H1 (cell line): ENCODE data around the gene CALR. TPM values are rescaled to one million over a fixed set of nuclear protein-coding genes. Genes with fewer than 3 reads are reported as not detected.

Experiments
- CTCF ChIA-PET: fragments of 300-600 bp; sonication (Branson Sonifier 250); formaldehyde crosslinking; loops from one replicate; lab custom pipeline; 2021; ENCODE audit not compliant: partially characterized antibody; lab: Charles Lee
- POLR2A ChIA-PET: fragments of 300-600 bp; sonication (Branson Sonifier 250); formaldehyde crosslinking; loops from one replicate; lab custom pipeline; 2021; ENCODE audit warnings: inconsistent platforms; ENCODE audit not compliant: partially characterized antibody; lab: Charles Lee
- DNase-seq, 2 experiments: peaks; one replicate each; pipeline versions ENCODE4 v3.0.0 to v3.0.0-alpha.2; 2010 to 2022; ENCODE audit warnings: low spot score in 2 of 2, low read depth in 1 of 2, mixed read lengths in 1 of 2
- FAIRE-seq: peaks from 2 replicates; lab custom pipeline; 2011; peaks lifted over from hg19 to GRCh38; lab: Jason Lieb, UNC
- H2AFZ ChIP-seq: 2 replicates; pipeline ENCODE4 v1.8.1; 2012; ENCODE audit warnings: low read length, inconsistent platforms
- H2AK5ac ChIP-seq: 2 replicates; pipeline ENCODE4 v1.6.1; 2013; ENCODE audit warnings: low read depth, low read length
- H2BK120ac ChIP-seq: replicated peaks from 2 replicates; pipeline ENCODE3; 2013; ENCODE audit warnings: low read depth, low read length, inconsistent platforms
- H2BK12ac ChIP-seq: 2 replicates; pipeline ENCODE4 v1.6.1; 2013; ENCODE audit warnings: low read depth, low read length
- H2BK15ac ChIP-seq: 2 replicates; pipeline ENCODE4 v1.6.1; 2013; ENCODE audit warnings: low read length
- H2BK20ac ChIP-seq: 2 replicates; pipeline ENCODE4 v1.6.1; 2013; ENCODE audit warnings: low read length
- H2BK5ac ChIP-seq: 2 replicates; pipeline ENCODE4 v1.6.1; 2013; ENCODE audit warnings: low read depth, low read length
- H3K14ac ChIP-seq: 2 replicates; pipeline ENCODE4 v1.6.1; 2013; ENCODE audit warnings: inconsistent platforms; ENCODE audit not compliant: insufficient read length
- H3K18ac ChIP-seq: 2 replicates; pipeline ENCODE4 v1.6.1; 2013; ENCODE audit warnings: low read length; ENCODE audit errors: extremely low read depth
- H3K23ac ChIP-seq: 2 replicates; pipeline ENCODE4 v1.6.1; 2013; ENCODE audit warnings: inconsistent platforms; ENCODE audit not compliant: insufficient read length
- H3K23me2 ChIP-seq: 2 replicates; pipeline ENCODE4 v1.6.1; 2013; ENCODE audit warnings: low read depth, low read length
- H3K27ac ChIP-seq: 2 replicates; pipeline ENCODE4 v1.6.1; 2011; ENCODE audit warnings: low read depth, low read length, inconsistent platforms
- H3K27me3 ChIP-seq, 4 experiments: replicated peaks in 1 of 4; 1 replicate in 1 of 4; 2 replicates in 3 of 4; pipeline versions ENCODE4 v1.6.1 to v1.8.1; 2011 to 2013; ENCODE audit warnings: low read length in 3 of 4, mild to moderate bottlenecking in 3 of 4, inconsistent platforms in 2 of 4, mixed read lengths in 2 of 4, moderate library complexity in 1 of 4; ENCODE audit not compliant: control insufficient read depth in 3 of 4, insufficient read depth in 3 of 4; ENCODE audit errors: extremely low read depth in 1 of 4
- H3K36me3 ChIP-seq, 4 experiments: 2 replicates each; pipeline versions ENCODE4 v1.6.1 to v1.8.1; 2011 to 2013; ENCODE audit warnings: mild to moderate bottlenecking in 4 of 4, low read length in 3 of 4, moderate library complexity in 2 of 4, control low read depth in 1 of 4, inconsistent platforms in 1 of 4; ENCODE audit not compliant: insufficient read depth in 4 of 4, control insufficient read depth in 2 of 4
- H3K4ac ChIP-seq: replicated peaks from 2 replicates; pipeline ENCODE3; 2013; ENCODE audit warnings: low read length, low read depth, mixed read lengths, inconsistent platforms; ENCODE audit not compliant: insufficient read length
- H3K4me1 ChIP-seq, 4 experiments: replicated peaks in 1 of 4; 1 replicate in 1 of 4; 2 replicates in 3 of 4; pipeline versions ENCODE4 v1.6.1 to v1.8.1; 2011 to 2013; ENCODE audit warnings: low read length in 3 of 4, inconsistent platforms in 2 of 4, mixed read lengths in 1 of 4; ENCODE audit not compliant: insufficient read depth in 4 of 4, control insufficient read depth in 3 of 4
- H3K4me2 ChIP-seq, 2 experiments: 2 replicates each; pipeline versions ENCODE4 v1.6.1 to v1.8.1; 2011 to 2013; ENCODE audit warnings: low read depth in 2 of 2, low read length in 2 of 2, control low read depth in 1 of 2, inconsistent platforms in 1 of 2, mild to moderate bottlenecking in 1 of 2; ENCODE audit not compliant: insufficient read depth in 1 of 2
- H3K4me3 ChIP-seq, 4 experiments: fragments of 200-600, 300-600 bp in 1 of 4; sonication (generic), shearing (Covaris generic), sonication (Bioruptor Twin) in 1 of 4; 2 replicates each; pipeline versions ENCODE4 v1.5.1 to v1.8.1; 2011 to 2016; ENCODE audit warnings: low read length in 4 of 4, low read depth in 3 of 4, control low read depth in 2 of 4, inconsistent platforms in 2 of 4, mild to moderate bottlenecking in 2 of 4, mixed read lengths in 1 of 4, moderate library complexity in 1 of 4; ENCODE audit not compliant: insufficient read depth in 2 of 4; ENCODE audit errors: extremely low read depth in 1 of 4
- H3K56ac ChIP-seq: replicated peaks from 2 replicates; pipeline ENCODE3; 2013; ENCODE audit warnings: low read depth, mild to moderate bottlenecking, mixed read lengths, low read length, inconsistent platforms; ENCODE audit not compliant: insufficient read length
- H3K79me1 ChIP-seq: 2 replicates; pipeline ENCODE4 v1.6.1; 2013; ENCODE audit warnings: low read depth, low read length, control low read depth
- H3K79me2 ChIP-seq, 2 experiments: 2 replicates each; pipeline versions ENCODE4 v1.6.1 to v1.8.1; 2012 to 2013; ENCODE audit warnings: low read length in 2 of 2, mild to moderate bottlenecking in 2 of 2, inconsistent platforms in 1 of 2; ENCODE audit not compliant: insufficient read depth in 2 of 2, control insufficient read depth in 1 of 2
- H3K9ac ChIP-seq, 4 experiments: replicated peaks in 1 of 4; 1 replicate in 1 of 4; 2 replicates in 3 of 4; pipeline versions ENCODE4 v1.6.1 to v1.8.1; 2011 to 2013; ENCODE audit warnings: low read depth in 3 of 4, low read length in 3 of 4, control low read depth in 2 of 4, mild to moderate bottlenecking in 2 of 4, moderate library complexity in 2 of 4, inconsistent platforms in 1 of 4; ENCODE audit errors: extremely low read depth in 1 of 4
- H3K9me3 ChIP-seq, 2 experiments: 2 replicates each; pipeline versions ENCODE4 v1.6.1 to v1.8.1; 2012 to 2013; ENCODE audit warnings: mild to moderate bottlenecking in 2 of 2, moderate library complexity in 2 of 2, control low read depth in 1 of 2, inconsistent platforms in 1 of 2, low read depth in 1 of 2, low read length in 1 of 2, mixed read lengths in 1 of 2; ENCODE audit not compliant: insufficient read depth in 2 of 2
- H4K20me1 ChIP-seq, 2 experiments: replicated peaks in 1 of 2; 2 replicates each; pipeline versions ENCODE3 to v1.8.1; 2011 to 2013; ENCODE audit warnings: inconsistent platforms in 2 of 2, low read length in 2 of 2, mild to moderate bottlenecking in 1 of 2; ENCODE audit not compliant: insufficient read depth in 2 of 2, control insufficient read depth in 1 of 2
- H4K5ac ChIP-seq: 2 replicates; pipeline ENCODE4 v1.6.1; 2013; ENCODE audit warnings: low read length, low read depth, mixed read lengths, inconsistent platforms; ENCODE audit not compliant: insufficient read length
- H4K8ac ChIP-seq: 2 replicates; pipeline ENCODE4 v1.8.0; 2013; ENCODE audit warnings: mild to moderate bottlenecking, moderate library complexity, low read length, inconsistent platforms; ENCODE audit not compliant: insufficient read depth; ENCODE audit errors: extremely low read depth
- H4K91ac ChIP-seq: replicated peaks from 2 replicates; pipeline ENCODE3; 2013; ENCODE audit warnings: low read length, mixed read lengths, inconsistent platforms; ENCODE audit not compliant: insufficient read length
- FOSL1 ChIP-seq: IDR thresholded peaks from 2 replicates; pipeline ENCODE4 v1.6.1; 2011; ENCODE audit warnings: mild to moderate bottlenecking, low read depth, low read length, moderate library complexity; ENCODE audit not compliant: insufficient read depth
- MAFK ChIP-seq: IDR thresholded peaks from 2 replicates; pipeline ENCODE4 v1.6.1; 2012; ENCODE audit warnings: low read depth, mild to moderate bottlenecking, improper control_type of control experiment, low read length
- RNF2 ChIP-seq: fragments of 200-900, 300-1000 bp; sonication (generic); IDR thresholded peaks from 2 replicates; pipeline ENCODE4 v1.7.1; 2016; ENCODE audit warnings: borderline replicate concordance, low read depth, mild to moderate bottlenecking, antibody characterized with exemption, low read length; ENCODE audit not compliant: poor library complexity, severe bottlenecking; ENCODE audit errors: missing control alignments
- SIX5 ChIP-seq: IDR thresholded peaks from 2 replicates; pipeline ENCODE4 v1.6.1; 2011; ENCODE audit warnings: mild to moderate bottlenecking, low read depth, low read length
- TEAD4 ChIP-seq: IDR thresholded peaks from 2 replicates; pipeline ENCODE4 v1.6.1; 2012; ENCODE audit warnings: low read depth, low read length, inconsistent platforms, mixed read lengths
- WGBS, 2 experiments: shearing (Covaris generic) in 1 of 2; methylation state at CpG; one replicate each; pipeline versions ENCODE4 v1.1.6 to v1.1.7; 2013 to 2015; ENCODE audit warnings: low lambda C conversion rate in 2 of 2, mixed read lengths in 2 of 2, inconsistent platforms in 1 of 2, low coverage in 1 of 2, missing lambda C conversion rate in 1 of 2; ENCODE audit not compliant: insufficient replicate concordance in 2 of 2, insufficient coverage in 1 of 2, insufficient read length in 1 of 2; ENCODE audit errors: extremely low coverage in 1 of 2, missing lambda C conversion rate in 1 of 2; 5-methylcytosine and 5-hydroxymethylcytosine counted together
- polyA plus RNA-seq, 7 experiments: library from polyadenylated mRNA; depleted of rRNA in 3 of 7; stranded (reverse) in 5 of 7; unstranded in 2 of 7; fragments of >200 nt in 5 of 7; fragments of 200-250 nt in 2 of 7; gene quantifications; 1 replicate in 5 of 7; 2 replicates in 1 of 7; 4 replicates in 1 of 7; pipeline versions ENCODE4 v1.2.1 to v1.2.3, GENCODE V29; 2011 to 2013; ENCODE audit warnings: missing spikeins in 2 of 7, mixed read lengths in 2 of 7
- total RNA-seq: library from RNA; stranded (reverse); fragmentation: NEBNext Ultra II Directional; extraction: Animal tissue kit (Norgen Biotek cat#: 25700); gene quantifications from 2 replicates; pipeline ENCODE4 v1.2.1, GENCODE V29; 2021
- TF ChIP-seq, protein P1 (sequence below): IDR thresholded peaks from 2 replicates; pipeline ENCODE4 v1.6.1; 2011; ENCODE audit warnings: low read length, improper control_type of control experiment

CALR gene
- total and polyA plus RNA-seq, 2 of the 8 experiments (the other 6 are each of a cell fraction or from before 2014, with no cell fraction given): 591 to 1,155 TPM

- H3K4me1 ChIP-seq: no peaks in the 10 kb centered on the region
- 95% methylated on average over 26 of the region's 29 CpGs; no CpG with 5 or more reads in 1 of the 2 experiments for WGBS, 2 experiments
These were observed 13.6 kb upstream of the CALR start for GRCh38 chr19:12924621-12925310.

More at GRCh38 chr19:12924621-12925310, 13.6 kb upstream of the CALR start:
- TF ChIP-seq FOSL1 (no peak), RNF2 (no peak), TEAD4 (no peak), SIX5 (no peak), MAFK (no peak)
- TF ChIP-seq, protein P1, sequence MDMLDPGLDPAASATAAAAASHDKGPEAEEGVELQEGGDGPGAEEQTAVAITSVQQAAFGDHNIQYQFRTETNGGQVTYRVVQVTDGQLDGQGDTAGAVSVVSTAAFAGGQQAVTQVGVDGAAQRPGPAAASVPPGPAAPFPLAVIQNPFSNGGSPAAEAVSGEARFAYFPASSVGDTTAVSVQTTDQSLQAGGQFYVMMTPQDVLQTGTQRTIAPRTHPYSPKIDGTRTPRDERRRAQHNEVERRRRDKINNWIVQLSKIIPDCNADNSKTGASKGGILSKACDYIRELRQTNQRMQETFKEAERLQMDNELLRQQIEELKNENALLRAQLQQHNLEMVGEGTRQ: no peak
- TF ChIP-seq, all 59 proteins: peak for 0
- no peaks in the 10 kb centered on the region; a peak in 1 of 4 replicates for H3K9me3 ChIP-seq
- no peak for DNase-seq
- H4K8ac ChIP-seq: no peak overlapping the region; the same call in 1 of the 2 replicates
- H2AK5ac ChIP-seq: no peak overlapping the region
- peaks cover 0 to 3% of the 10 kb centered on the region in 2 experiments for H4K20me1 ChIP-seq
- no peak overlapping the region for H3K9ac ChIP-seq
- no peak overlapping the region for H3K14ac ChIP-seq
- H3K23ac ChIP-seq: no peak overlapping the region
- no peak overlapping the region for H2BK120ac ChIP-seq
- FAIRE-seq: no peak
- H3K27ac ChIP-seq: no peak overlapping the region
- CTCF ChIA-PET: interaction anchor here (1.5 kb wide), 2 partner anchors 8 to 77 kb away, joined by 4 read pairs; partner anchors contain the start of gene FARSA
- no peak overlapping the region for H3K56ac ChIP-seq
- no peaks in the 10 kb centered on the region; the same call in 1 of the 2 replicates for H3K79me1 ChIP-seq
- no peak overlapping the region for H3K4me3 ChIP-seq
- POLR2A ChIA-PET: interaction anchor here (1.0 to 13.9 kb wide), 4 partner anchors 8 to 23 kb away, joined by 3 to 180 read pairs (median 15); partner anchors contain the start of genes CALR and FARSA
- H2BK12ac ChIP-seq: no peak overlapping the region
- no peak overlapping the region for H2AFZ ChIP-seq
- peaks cover 37 to 73% (median 51%) of the 10 kb centered on the region in 4 experiments for H3K36me3 ChIP-seq
- no peak overlapping the region for H3K18ac ChIP-seq
- H3K4ac ChIP-seq: no peak overlapping the region
- no peak overlapping the region for H3K4me2 ChIP-seq
- H3K27me3 ChIP-seq: no peaks in the 10 kb centered on the region
- no peaks in the 10 kb centered on the region for H3K23me2 ChIP-seq
- no peak overlapping the region for H2BK20ac ChIP-seq
- no peaks in the 10 kb centered on the region for H3K79me2 ChIP-seq
- H2BK5ac ChIP-seq: no peak overlapping the region
- H2BK15ac ChIP-seq: no peak overlapping the region
- no peak overlapping the region for H4K91ac ChIP-seq
- no peak overlapping the region for H4K5ac ChIP-seq
